OCI-LY1 (cell line): Measurements from ENCODE around the gene MYO16.
"Not testable (repeated sequence)": the region's sequence is repeated elsewhere in the genome, so short reads cannot be mapped to it uniquely, and the experiment has no call there.

ENCODE experiments used
- EZH2 ChIP-seq: fragments of 200-600 bp; sonication (generic), shearing (Covaris generic); IDR thresholded peaks from 2 replicates; pipeline ENCODE4 v1.8.0; 2017; ENCODE audit warnings: borderline replicate concordance, mixed run types, mild to moderate bottlenecking, antibody characterized with exemption, low read length, moderate library complexity, mixed read lengths
- TF ChIP-seq, protein P1 (sequence below): fragments of 200-600 bp; sonication (generic), shearing (Covaris generic); IDR thresholded peaks from 2 replicates; pipeline ENCODE4 v1.5.1; 2017; ENCODE audit warnings: mild to moderate bottlenecking, antibody characterized with exemption, low read length, moderate library complexity, mixed read lengths

DNA sequence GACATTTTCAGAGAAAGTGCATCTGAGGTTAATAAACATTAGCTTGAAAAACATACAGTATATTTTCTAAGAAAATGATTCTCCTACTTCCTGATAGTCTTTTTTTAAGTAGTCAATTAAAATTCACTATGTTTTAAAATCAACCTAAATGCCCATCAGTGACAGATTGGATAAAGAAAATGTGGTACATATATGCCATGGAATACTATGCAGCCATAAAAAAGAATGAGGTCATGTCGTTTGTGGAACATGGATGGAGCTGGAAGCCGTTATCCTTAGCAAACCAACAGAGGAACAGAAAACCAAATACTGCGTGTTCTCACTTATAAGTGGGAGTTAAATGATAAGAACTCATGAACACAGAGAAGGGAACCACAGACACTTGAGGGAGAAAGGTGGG, 462.8 kb downstream of the MYO16 start:
- TF ChIP-seq, protein P1, sequence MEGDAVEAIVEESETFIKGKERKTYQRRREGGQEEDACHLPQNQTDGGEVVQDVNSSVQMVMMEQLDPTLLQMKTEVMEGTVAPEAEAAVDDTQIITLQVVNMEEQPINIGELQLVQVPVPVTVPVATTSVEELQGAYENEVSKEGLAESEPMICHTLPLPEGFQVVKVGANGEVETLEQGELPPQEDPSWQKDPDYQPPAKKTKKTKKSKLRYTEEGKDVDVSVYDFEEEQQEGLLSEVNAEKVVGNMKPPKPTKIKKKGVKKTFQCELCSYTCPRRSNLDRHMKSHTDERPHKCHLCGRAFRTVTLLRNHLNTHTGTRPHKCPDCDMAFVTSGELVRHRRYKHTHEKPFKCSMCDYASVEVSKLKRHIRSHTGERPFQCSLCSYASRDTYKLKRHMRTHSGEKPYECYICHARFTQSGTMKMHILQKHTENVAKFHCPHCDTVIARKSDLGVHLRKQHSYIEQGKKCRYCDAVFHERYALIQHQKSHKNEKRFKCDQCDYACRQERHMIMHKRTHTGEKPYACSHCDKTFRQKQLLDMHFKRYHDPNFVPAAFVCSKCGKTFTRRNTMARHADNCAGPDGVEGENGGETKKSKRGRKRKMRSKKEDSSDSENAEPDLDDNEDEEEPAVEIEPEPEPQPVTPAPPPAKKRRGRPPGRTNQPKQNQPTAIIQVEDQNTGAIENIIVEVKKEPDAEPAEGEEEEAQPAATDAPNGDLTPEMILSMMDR, result not testable (repeated sequence)
- not testable (repeated sequence) for TF ChIP-seq EZH2
